K562 (cell line): ENCODE results near the gene RCE1. TPM values are rescaled to one million over a fixed set of nuclear protein-coding genes. Genes with fewer than 3 reads are reported as not detected.

Source experiments
- CBX2 ChIP-seq: fragments of 200-600 bp; sonication (generic); IDR thresholded peaks from one replicate; pipeline ENCODE4 v1.6.1; 2012; ENCODE audit warnings: mild to moderate bottlenecking, low read length, inconsistent platforms; ENCODE audit not compliant: insufficient read depth, poor library complexity, severe bottlenecking
- ID3 ChIP-seq, 2 experiments: fragments of 250-450 bp in 1 of 2; fragments of 450-650 bp in 1 of 2; sonication (Bioruptor Pico) in 1 of 2; IDR thresholded peaks; 2 replicates each; pipeline versions ENCODE4 v1.6.1 to v1.8.0; 2016 to 2021; ENCODE audit warnings: mild to moderate bottlenecking in 2 of 2, moderate library complexity in 2 of 2, missing compliant biosample characterization in 1 of 2, missing genetic modification characterization in 1 of 2
- MAX ChIP-seq: sonication (generic); formaldehyde crosslinking; IDR thresholded peaks from 2 replicates; pipeline ENCODE4 v1.9.0; 2022; ENCODE audit warnings: mild to moderate bottlenecking, missing genetic modification reagents
- NCOA6 ChIP-seq: fragments of 450-650 bp; IDR thresholded peaks from 2 replicates; pipeline ENCODE4 v1.6.1; 2017; ENCODE audit warnings: mild to moderate bottlenecking
- RBBP5 ChIP-seq: fragments of 200-600 bp; sonication (generic); IDR thresholded peaks from 2 replicates; pipeline ENCODE4 v1.6.1; 2012; ENCODE audit warnings: borderline replicate concordance, mild to moderate bottlenecking, low read length, control low read depth, inconsistent platforms; ENCODE audit not compliant: insufficient read depth, poor library complexity, severe bottlenecking
- SMAD3 ChIP-seq: fragments of 450-650 bp; formaldehyde crosslinking; conservative IDR thresholded peaks from 2 replicates; pipeline ENCODE4 v1.4.0; 2020; ENCODE audit warnings: mild to moderate bottlenecking
- TAF7 ChIP-seq: fragments of 450-650 bp; IDR thresholded peaks from 2 replicates; pipeline ENCODE4 v1.6.1; 2016; ENCODE audit warnings: missing genetic modification characterization, missing compliant biosample characterization
- THRAP3 ChIP-seq: fragments of 450-650 bp; IDR thresholded peaks from 2 replicates; pipeline ENCODE4 v1.6.1; 2016; ENCODE audit warnings: mild to moderate bottlenecking, inconsistent platforms, borderline replicate concordance
- ZBTB12 ChIP-seq: fragments of 250-450 bp; sonication (Bioruptor Pico); IDR thresholded peaks from 2 replicates; pipeline ENCODE4 v1.4.0; 2020
- ZNF253 ChIP-seq: fragments of 250-450 bp; sonication (Bioruptor Pico); conservative IDR thresholded peaks from 2 replicates; pipeline ENCODE4 v1.6.1; 2021; ENCODE audit warnings: mild to moderate bottlenecking
- ZNF318 ChIP-seq, 2 experiments: fragments of 450-650 bp; IDR thresholded peaks; 2 replicates each; pipeline ENCODE4 v1.6.1; 2016; ENCODE audit warnings: mild to moderate bottlenecking in 2 of 2, borderline replicate concordance in 1 of 2, low read depth in 1 of 2, moderate library complexity in 1 of 2
- ZNF75A ChIP-seq: fragments of 450-650 bp; formaldehyde crosslinking; IDR thresholded peaks from 2 replicates; pipeline ENCODE4 v1.4.0; 2020; ENCODE audit warnings: mild to moderate bottlenecking
- polyA plus RNA-seq, 8 experiments: library from polyadenylated mRNA; depleted of rRNA in 4 of 8; stranded (reverse) in 5 of 8; unstranded in 3 of 8; fragments of >200 nt; fragmentation: Nextera tagmentation in 2 of 8; fragmentation: Illumina TruSeq in 1 of 8; extraction: Ambion mirVana in 2 of 8; extraction: Trizol in 1 of 8; gene quantifications; 2 replicates each; pipeline versions ENCODE4 v1.2.1 to v1.2.3, GENCODE V29; 2011 to 2014; ENCODE audit warnings: inconsistent platforms in 1 of 8, missing spikeins in 1 of 8
- total RNA-seq, 7 experiments: library from RNA; depleted of rRNA in 6 of 7; stranded (reverse); fragments of >200 nt in 6 of 7; fragmentation: Illumina TruSeq in 2 of 7; extraction: Trizol in 2 of 7; gene quantifications; 2 replicates each; pipeline versions ENCODE4 v1.2.1 to v1.2.3, GENCODE V29; 2011 to 2021; ENCODE audit warnings: low replicate concordance in 1 of 7

RCE1 gene
- total and polyA plus RNA-seq, 9 of the 15 experiments (the other 6 are each of a cell fraction or from before 2014, with no cell fraction given) = 0.75 to 41.5 (median 15.1) TPM

- no peak for TF ChIP-seq ID3 (CRISPR knock-in tag; IDR thresholded peaks at IDR 0.05)
- peak; percentile 56; the same call in 1 of the 2 replicates for TF ChIP-seq ID3 (tag; IDR thresholded peaks at IDR 0.05)
- TF ChIP-seq ZNF318 (IDR thresholded peaks at IDR 0.05; ENCODE audit: borderline replicate concordance in 1 of 2, low read depth in 1 of 2) = no peak
- TF ChIP-seq SMAD3 (CRISPR knock-in tag) = 0 out of 2 replicates have a peak, but pooled peaks have one; percentile 30
- peak; percentile 80 for TF ChIP-seq MAX (CRISPR knock-in tag)
- TF ChIP-seq THRAP3 = no peak
- peak; percentile 30 for TF ChIP-seq RBBP5
- no peak for TF ChIP-seq ZNF75A (CRISPR knock-in tag)
- TF ChIP-seq NCOA6 = no peak
- no peak for TF ChIP-seq ZNF253
- TF ChIP-seq CBX2 = no peak
- TF ChIP-seq ZBTB12 (CRISPR knock-in tag) = no peak
- peak; percentile 68; the same call in 1 of the 2 replicates for TF ChIP-seq TAF7
These were observed 12.6 kb downstream of the RCE1 start (continued) for GRCh38 chr11:66855574-66856495.
